ENCODE measurements around the gene PNMA8C.

DNA sequence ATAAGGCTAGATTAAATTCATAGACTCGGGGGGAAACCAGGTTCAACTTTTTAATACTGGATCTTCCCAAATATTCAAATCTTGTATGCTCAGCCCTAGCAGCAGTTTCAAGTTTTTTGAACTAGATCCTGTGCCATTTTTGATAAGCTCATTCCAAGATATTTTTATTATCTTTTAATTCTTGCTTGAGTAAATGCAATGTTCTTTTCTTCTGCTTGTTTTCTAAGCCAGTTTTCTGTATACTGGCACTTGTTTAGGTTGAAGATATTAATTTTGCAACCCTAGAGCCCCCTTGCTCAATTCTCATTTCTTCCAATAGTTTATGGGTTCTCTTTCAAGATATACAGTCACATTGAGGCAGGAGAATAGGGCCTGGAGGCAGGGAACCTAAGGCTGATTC is 13.1 kb upstream of the PNMA8C start:
- no peak for TF ChIP-seq EP300 (IDR thresholded peaks at IDR 0.05)
- no peak for TF ChIP-seq POLR2AphosphoS5 (IDR thresholded peaks at IDR 0.05)
- TF ChIP-seq, protein P1, sequence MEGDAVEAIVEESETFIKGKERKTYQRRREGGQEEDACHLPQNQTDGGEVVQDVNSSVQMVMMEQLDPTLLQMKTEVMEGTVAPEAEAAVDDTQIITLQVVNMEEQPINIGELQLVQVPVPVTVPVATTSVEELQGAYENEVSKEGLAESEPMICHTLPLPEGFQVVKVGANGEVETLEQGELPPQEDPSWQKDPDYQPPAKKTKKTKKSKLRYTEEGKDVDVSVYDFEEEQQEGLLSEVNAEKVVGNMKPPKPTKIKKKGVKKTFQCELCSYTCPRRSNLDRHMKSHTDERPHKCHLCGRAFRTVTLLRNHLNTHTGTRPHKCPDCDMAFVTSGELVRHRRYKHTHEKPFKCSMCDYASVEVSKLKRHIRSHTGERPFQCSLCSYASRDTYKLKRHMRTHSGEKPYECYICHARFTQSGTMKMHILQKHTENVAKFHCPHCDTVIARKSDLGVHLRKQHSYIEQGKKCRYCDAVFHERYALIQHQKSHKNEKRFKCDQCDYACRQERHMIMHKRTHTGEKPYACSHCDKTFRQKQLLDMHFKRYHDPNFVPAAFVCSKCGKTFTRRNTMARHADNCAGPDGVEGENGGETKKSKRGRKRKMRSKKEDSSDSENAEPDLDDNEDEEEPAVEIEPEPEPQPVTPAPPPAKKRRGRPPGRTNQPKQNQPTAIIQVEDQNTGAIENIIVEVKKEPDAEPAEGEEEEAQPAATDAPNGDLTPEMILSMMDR (IDR thresholded peaks at IDR 0.05) = no peak
- TF ChIP-seq POLR2A (IDR thresholded peaks at IDR 0.05) = no peak

Measured in gastroesophageal sphincter (tissue), 3 donors.